Hematopoietic multipotent progenitor cell treated with erythropoietin and hydrocortisone succinate and interleukin-3 and kit ligand, for 17 days (in vitro differentiated cells): Measurements from ENCODE around the gene FRMD6.

Experiments used
- DNase-seq: peaks from one replicate; pipeline ENCODE4 v3.0.0-alpha.2; 2015; ENCODE audit warnings: low spot score

FRMD6 gene

DNA sequence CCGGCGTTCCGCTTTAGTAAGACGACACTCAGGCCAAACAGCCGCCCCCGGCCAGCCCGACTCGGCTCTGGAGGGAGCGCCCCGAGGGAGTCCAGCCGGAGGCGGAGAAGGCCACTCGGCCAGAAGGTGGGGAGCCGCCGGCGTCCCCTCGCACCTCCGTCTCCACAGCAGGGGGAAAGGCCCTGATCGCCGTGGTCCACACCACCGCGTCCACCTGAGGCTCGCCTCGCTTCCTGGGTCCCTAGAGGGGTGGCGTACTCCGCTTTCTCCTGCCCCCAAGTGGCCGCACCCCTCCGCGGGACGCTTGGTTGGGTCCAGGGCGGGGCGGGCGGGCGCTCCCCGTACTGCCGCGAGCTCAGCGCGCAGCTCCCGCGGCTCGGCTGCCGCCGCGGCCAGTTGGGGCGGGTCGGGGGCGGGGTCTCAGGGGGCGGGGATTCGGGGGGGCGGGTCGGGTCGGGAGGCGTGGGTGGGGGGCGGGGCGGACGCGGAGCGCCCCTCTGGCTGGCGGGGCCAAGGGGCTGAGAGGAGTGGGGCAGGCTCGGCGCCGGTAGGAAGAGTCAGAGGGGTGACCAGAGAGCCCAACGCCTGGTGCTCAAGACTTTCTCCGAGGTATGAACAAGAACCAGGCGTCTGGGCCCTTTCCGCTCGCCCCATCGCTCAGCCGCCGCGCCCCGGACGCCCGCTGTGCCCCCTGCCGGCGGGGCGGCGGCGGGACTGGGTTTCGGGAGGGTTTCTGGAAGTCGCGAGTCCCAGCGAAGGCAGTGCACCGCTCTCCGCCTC, at the start of gene FRMD6:
Gene FRMD6 (plus strand): TSS at position 523 of the 780 bp plus-strand sequence. CDS start 37,927 bp downstream, outside the sequence.
- DNase-seq, result peak; percentile 71

DNA sequence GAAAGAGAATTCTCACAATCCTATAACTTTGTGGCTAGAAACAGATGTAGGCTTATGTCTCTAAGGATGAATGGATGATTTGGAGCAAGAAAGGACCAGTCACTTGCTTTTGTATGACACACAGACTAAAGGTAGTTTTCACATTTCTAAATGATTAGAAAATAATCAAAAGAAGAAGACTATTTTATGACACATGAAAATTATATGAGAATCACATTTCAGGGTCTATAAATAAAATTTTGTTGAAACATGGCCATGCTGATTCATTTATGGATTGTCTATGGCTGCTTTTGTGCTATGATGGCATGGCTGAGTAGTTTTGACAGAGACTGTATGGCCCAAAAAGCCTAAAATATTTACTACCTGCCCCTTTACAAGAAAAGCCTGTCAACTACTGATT, 49.4 kb upstream of the FRMD6 start:
- no peak for DNase-seq

DNA sequence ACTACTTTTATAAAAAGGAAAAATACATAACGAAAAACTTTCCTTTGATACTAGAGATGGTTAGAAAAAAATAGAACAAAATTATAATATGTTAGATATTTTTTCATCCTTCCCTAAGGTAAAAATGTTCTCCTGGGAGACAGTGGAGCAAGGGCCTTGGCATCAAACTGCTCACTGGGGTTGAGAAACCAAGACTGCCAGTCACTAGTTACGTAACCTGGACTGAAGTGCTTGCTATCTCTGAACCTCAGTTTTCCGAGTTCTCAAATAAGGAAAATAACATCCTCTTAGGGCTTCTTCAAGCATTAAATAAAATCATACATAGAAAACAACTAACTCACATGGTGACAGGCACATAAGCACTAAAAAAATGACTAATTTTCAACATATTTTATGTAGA, 48.2 kb upstream of the FRMD6 start:
- no peak for DNase-seq

DNA sequence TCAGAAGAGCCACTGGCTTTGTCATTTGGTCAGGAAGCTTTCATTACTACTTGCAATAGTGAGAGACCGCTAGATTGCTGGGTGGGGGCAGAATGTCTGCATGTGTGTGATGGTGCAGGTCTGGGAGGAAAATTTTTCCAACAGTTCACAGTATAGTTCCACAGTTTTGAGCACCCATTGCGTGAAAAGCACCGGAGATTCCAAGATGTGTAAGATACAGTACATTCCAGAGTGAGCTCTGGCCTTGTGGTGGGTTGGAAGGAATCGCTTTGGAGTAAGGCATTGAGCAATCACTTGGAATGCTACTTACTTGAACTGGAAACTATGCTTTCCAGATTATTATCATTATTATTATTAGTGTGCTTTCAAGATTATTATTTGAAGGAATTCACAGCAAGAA, 47.6 kb upstream of the FRMD6 start:
- no peak for DNase-seq

DNA sequence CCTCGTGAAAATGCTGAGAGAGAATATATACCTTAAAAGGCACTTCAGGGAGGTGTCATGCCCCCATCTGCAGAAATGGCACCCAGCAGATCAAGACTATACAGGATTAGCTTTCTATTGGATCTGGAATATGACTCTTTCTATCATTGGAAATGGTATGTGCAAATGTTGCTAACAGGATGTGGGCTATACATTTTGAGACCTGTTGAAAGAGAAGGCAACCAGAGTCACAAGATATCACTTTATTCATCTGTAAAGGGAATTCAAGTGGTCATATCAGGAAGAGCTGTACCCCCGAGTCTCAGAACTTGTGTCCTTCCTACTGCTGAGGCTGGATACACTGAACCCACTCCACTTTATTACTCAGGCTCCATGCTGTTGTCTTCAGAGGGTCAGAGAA, 46.1 kb upstream of the FRMD6 start:
- no peak for DNase-seq

DNA sequence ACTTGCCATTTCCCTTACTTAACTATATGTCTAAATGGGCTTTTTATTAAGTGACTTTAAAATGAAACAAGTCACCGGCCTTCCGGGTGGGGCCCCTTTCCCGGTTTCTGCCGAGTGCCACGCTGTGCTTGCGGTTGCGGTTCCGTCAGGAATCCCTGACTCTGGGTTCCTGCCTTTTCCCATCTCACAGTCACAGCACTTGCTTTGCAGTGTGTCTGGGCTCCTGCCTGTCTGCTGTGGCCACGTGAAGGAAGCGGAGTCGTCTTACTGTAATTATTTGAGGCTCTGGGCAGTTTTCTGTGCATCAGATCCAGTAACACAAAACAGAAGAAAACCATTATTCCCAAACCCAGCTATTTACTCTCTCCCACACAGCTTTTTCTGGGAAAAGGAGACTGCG, 44.0 kb upstream of the FRMD6 start:
- DNase-seq, result no peak

DNA sequence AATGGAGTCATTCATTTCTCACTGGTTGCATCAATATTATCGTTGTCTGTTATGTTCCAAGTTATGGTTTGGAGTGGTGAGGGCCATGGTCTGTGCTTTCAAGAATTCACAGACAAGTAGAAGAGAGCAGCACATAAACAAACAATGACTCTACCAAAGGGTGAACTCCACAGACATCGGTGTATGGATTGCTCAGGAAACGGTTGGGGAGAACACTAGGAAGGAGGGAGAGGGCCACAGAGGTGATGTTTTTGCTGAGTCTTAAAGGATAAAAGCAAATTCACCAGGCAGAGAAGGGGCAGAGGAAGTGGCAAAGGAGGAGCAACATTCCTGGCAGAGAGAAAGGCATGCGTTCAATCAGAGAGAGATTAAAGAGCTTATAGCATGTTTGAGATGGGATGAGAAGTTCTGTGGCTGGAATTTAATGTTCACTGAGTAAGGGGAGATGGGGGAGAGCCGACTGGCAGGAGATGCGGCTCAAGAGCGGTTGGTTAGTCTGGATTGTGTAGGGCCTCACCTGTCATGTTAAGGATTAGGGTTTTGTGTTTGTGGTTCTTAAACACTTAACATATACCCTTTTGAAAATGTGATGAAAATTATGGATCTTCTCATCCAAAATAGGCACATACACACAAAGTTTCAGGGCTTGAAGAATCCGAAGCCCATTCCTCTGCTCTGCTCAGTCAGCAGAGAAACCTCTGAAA, 42.3 kb upstream of the FRMD6 start:
- DNase-seq, result no peak

DNA sequence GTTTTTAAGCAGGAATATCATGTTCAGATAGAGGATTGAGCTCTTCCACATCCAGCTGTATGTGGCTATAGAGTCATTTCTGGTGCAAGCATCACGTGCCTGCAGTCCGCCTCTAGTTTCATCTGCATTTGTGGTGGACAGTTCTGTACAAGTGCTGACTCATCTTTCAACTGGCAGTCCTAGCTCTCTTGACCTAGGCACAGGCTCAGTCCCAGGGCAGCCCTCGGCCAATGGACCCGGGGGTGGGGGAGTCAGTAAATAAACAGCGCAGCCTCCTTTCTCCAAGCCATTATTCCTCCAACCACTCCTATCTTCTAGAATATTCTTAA, 41.8 kb upstream of the FRMD6 start:
- no peak for DNase-seq

DNA sequence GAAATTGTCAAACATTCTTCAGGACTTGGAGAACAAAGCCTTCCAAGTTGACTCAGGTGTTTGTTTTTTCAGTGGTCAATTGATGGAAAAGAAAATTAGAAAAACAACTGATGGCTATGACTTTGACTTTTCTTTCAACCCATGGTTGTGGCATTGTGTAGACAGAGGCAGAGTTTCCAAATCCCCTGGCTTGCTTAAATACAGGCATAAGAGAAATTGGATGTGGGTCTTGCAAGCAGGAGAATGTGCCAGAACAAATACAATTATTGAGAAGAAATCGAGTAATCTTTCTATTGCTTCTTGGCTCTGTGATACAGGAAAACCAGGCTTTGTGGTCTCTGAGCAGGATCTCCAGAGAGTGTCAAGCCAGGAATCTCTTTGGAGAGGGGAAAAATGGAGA, 40.9 kb upstream of the FRMD6 start:
- no peak for DNase-seq

DNA sequence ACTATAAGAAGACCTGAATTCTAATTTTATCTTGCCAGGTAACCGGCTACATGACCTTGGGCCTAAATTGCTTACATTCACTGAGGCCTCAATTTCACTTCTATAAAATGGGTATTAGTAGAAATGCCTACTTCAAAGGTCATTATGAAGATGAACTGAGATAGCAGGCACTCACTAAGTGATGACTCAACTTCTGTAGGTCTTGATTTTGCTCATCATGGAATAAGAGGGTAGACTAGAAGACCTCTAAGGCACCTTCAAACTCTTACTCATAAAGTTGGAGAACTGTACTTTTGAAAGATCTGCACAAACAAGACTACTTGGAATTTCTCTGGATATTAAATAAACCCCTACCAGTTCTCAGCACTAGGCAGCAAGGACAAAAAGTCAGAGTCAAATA, 39.3 kb upstream of the FRMD6 start:
- no peak for DNase-seq

DNA sequence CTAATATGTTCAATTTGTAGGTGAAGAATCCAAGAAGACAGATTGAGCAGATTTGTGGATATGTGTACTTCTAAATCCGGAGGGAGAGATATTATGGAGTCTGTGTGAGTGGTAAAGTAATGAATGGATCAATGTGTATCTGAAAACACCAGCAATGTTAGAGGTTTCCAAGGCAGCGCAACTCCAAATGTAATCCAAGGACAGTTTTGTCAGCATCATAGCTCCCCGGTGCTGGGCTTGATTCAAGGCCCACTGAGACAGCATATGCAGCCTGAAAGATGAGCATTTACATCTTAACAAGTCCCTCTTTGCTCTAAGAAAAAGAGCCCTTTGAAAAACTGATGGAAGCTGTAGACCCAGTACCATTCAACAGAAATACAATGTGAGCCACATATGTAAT, 38.3 kb upstream of the FRMD6 start:
- DNase-seq, result no peak

DNA sequence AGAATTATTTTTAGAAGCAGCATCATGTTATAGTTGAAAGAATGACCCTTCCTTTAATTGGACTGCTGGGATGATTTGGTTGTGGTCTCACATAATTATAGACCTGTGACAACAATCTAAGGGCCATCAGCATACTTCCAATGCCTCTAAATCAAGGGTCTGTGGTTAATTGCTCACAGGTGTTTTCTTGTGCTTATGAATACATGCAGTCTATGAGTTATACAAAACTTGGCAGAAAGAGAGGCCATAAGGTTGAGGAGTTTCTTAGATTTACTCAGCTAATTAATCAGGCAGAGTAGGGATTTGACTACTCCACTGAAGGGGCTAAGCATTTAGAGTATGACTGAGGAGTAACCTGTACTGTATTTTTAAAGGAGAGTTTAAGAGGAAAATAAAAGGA, 37.0 kb upstream of the FRMD6 start:
- DNase-seq, result no peak

DNA sequence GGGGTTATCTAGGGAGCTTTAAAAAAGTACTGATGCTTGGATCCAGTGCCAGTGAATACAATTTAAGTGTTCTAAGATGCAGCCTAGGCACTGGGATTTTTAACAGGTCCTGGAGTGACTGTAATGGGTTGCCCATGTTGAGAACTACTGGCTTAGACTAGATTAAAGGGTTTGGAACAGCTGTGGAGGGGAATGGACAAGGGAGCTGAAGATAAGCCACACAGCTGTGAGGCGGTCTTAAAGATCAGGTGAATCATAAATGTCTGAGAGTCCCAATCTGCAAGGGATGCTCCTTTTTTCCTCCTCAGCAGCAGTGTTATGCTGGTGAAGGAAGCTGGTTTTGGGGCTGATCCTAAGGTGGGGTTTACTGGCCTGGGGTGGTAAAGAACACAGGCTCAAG, 35.5 kb upstream of the FRMD6 start:
- DNase-seq, result no peak

DNA sequence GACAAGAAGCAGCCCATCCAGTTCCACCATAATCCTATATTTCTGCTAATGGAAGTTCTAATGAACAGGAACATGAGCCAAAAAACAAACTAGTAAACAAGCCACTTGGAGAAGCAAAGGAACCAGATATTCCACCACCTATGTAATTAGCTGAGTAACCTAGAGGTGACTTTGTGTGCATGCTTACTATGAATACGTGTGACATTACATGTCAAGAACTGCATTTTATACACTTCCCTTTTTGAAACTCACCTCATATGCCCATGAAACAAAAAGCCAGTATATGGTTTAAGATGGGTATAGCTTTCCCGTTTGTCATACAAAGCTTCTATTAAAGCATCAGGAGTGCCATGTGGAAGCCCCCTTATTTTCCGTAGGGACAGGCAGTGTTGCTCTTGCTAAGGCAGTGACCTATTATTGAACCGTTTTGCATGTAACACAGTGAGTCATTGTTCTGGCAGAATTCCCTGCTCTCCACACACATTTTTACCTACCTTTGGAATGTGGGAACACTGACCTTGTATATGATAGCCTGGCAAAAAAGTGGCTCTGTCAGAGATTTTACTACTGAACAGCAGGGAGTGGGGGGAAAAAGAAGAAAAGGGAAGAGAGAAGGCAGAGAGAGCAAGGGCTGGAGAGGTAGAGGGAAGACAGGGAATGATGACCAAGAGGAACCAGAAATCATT, 34.8 kb upstream of the FRMD6 start:
- DNase-seq, result no peak

DNA sequence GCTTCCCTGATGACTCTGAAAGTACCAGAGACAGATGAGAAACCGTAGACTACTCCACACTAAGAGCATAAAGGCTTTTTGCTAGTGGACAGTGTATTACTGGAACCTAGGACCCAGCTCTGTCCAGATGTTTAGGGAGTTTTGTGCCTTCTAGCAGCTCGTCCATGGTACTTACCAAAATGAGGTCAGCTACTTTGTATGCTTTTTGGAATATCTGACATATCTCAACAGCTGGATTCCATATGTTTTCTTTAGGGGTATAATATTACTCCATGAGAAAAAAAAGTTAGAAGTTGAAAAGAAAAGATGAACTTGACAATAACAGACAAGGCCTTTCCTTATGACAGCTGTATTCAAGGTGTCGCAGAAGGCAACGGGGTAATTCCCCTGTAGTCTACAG, 32.1 kb upstream of the FRMD6 start:
- DNase-seq, result no peak

DNA sequence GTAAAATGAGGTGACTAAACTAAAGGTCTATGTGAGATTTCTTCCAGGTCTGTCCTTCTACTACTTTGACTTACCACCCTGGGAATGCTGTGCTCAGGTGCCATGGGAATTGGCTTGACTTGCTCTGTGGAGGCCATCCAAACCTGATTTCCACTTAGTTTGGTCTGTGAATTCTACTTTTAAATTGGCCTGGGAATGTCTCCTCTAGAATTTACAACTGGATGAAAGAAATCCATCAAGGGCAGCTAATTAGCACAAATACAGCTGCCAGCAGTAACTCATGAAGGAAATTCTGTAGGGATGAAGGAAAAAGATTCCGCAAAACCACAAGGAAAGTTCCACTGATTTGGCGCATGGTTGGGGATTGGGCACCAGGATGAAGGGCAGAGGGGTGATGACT, 31.7 kb upstream of the FRMD6 start:
- no peak for DNase-seq

DNA sequence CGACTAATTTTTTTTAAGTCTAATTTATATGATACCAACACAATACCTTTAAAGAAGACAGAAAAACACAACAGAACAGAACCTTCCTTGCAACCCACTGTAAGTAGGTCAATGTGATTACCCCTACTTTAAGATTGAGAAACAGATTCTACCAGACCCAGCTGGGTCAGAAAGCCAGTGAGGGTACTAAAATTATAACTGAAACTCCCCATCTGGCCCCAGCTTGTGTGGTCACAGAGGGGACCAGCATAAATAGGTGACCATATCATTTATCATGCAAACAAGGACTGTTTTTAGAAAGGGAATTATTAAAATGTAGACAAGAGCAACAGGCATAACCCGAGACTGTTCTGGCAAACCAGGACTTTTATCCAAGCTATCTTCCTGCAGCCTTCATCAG, 30.1 kb upstream of the FRMD6 start:
- DNase-seq, result no peak

DNA sequence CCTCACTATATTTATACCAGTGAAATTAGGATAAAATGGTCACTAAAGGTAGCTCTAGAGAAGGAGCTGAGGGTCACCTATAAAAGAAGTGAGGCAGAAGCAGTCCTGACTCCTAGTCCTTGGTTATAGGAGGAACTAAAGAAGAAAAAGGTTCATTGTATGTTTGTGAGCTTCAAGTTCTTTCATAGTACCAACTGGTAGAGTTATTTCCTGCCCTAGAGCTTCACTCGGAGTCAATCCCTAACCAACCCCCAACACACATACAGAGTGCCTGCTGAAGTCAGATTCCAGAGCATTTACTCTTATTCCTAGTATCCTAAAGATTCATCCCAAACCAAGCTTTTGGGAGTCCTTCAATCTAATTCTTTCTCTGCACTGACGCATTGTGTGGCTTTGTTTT, 29.3 kb upstream of the FRMD6 start:
- DNase-seq, result no peak

DNA sequence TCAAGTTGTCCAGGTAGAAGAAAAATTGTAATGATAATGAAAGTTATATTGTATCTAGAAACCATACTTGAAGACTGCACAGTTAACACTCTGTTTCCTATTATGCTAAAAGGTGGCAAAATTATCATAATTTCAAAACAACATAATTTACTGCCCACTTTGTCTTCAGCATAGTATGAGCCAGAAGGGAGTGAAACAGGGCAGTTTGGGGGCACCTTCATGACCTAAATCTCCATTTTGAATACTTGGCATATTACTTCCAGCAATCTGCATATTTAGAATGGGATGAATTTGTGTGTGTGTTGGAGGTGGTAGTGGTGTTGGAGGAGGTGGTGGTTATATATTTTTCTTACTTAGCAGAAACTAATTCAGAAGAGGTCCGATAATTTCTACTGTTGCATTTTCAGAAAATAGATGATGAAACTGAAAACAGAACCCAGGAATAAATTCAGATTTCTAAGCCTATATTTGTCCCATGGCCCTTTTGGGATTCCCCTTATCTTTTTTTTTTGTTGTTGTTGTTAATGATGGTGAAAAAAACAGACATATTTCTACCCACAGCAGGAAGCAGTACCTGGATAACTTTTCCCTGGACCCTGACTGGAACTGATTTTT, 26.6 kb upstream of the FRMD6 start:
- DNase-seq, result no peak

DNA sequence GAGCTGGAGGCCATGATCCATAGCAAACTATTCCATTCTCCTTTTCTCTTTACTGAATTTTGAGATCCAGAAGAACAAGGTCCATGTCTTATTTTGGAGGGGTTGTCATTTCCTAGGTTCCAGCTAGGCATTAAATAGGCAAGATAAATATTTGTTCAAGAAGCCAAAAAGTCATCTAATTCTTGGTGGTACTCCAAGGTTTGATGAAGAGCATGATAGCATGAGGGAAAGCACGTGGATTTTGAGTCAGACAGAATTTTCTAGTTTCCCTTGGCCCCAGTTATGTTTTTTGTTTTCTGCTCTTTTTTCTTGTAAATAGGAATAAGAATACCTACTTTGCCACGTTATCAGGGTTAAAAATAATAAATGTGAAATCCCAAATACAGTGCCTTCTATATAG, 25.5 kb upstream of the FRMD6 start:
- DNase-seq, result no peak

DNA sequence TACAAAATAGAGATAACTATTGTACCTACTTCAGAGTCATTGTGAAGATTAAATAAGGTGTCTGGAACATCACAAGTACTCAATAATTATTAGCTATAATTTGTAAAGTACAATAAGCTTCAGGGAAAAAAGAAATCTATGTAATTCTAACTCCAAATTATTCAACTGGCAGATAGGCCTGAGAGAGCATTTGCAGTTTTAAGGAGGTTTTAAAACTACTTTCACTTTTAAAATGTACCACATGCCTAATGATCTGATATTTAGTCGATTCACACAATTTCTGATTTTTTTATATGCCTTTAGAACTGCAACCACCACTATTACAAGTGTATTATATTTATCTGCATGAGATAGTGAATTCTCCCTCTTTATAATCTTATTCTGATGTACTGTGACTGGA, 24.9 kb upstream of the FRMD6 start:
- DNase-seq, result no peak

DNA sequence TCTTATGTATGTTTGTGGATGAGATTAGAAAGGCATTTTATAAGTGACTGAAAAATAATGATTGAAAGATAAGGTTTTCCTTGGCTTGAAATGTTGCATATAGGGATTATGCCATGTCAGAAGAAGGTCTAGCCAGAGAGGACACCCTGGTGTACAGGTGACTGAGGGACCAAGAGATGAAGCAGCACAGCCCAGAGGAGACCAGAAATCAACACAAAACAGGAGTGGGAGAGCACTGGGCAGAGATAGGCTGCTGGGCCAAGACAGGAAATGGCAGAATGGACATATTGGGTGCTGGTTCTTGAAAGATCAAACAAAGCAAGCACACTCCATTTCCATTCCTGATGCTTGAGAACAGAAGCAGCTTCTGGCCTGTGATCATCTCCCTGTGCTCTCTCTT, 24.4 kb upstream of the FRMD6 start:
- DNase-seq, result no peak

DNA sequence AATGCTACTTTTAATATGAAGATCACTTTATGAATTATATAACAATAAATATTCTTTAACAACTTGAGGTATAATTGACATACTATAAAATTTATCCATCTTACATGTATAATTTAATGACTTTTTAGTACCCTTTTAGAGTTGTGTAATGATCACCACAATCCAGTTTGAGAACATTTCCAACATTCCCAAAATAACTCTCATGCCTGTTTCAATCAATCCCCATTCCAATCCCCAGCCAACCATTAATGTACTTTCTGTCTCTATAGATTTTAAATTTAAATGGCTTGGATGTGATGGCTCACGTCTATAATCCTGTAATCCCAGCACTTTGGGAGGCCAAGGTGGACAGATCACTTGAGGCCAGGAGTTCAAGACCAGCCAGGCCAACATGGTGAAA, 23.5 kb upstream of the FRMD6 start:
- no peak for DNase-seq
